ENCODE measurements around the gene LYG1. TPM values are rescaled to one million over a fixed set of nuclear protein-coding genes. Genes with fewer than 3 reads are reported as not detected.
"Not testable (repeated sequence)": the region's sequence is repeated elsewhere in the genome, so short reads cannot be mapped to it uniquely, and the experiment has no call there.

Gene LYG1
- total and polyA plus RNA-seq, 8 donors = 0.93 to 3.6 (median 2.4) TPM

- peaks cover 0 to 3% of the 10 kb centered on the region in 2 donors for H3K9me3 ChIP-seq
- no peak for ATAC-seq
- TF ChIP-seq CTCF (IDR thresholded peaks at IDR 0.05) = no peak
- H3K4me1 ChIP-seq = no peaks in the 10 kb centered on the region
- H3K36me3 ChIP-seq = peaks cover 0 to 9% of the 10 kb centered on the region in 2 donors
- no peak overlapping the region for H3K27ac ChIP-seq
- H3K27me3 ChIP-seq = no peaks in the 10 kb centered on the region
- intact Hi-C loops (cut with DNase I) = no loop called here
- no peak for DNase-seq
- H3K4me3 ChIP-seq = no peak overlapping the region
These were observed 3.0 kb downstream of the LYG1 start for GRCh38 chr2:99297994-99298393.

- no peak overlapping the region for H3K27ac ChIP-seq
- DNase-seq (peak in 1 of 4 donors; percentile 48), ATAC-seq (peak; percentile 83)
- H3K4me3 ChIP-seq = no peak overlapping the region
- H3K27me3 ChIP-seq = no peaks in the 10 kb centered on the region
- H3K36me3 ChIP-seq = no peaks in the 10 kb centered on the region
- intact Hi-C loops (cut with DNase I) = no loop called here
- no peak for TF ChIP-seq CTCF (IDR thresholded peaks at IDR 0.05)
- no peaks in the 10 kb centered on the region for H3K9me3 ChIP-seq
- H3K4me1 ChIP-seq = no peaks in the 10 kb centered on the region
These were observed 15.5 kb downstream of the LYG1 start for GRCh38 chr2:99285526-99285925.

- no peaks in the 10 kb centered on the region for H3K4me1 ChIP-seq
- H3K4me3 ChIP-seq = no peak overlapping the region
- H3K9me3 ChIP-seq = peaks cover 0 to 10% of the 10 kb centered on the region in 2 donors
- H3K27me3 ChIP-seq = no peaks in the 10 kb centered on the region
- no peaks in the 10 kb centered on the region for H3K36me3 ChIP-seq
- no peak for TF ChIP-seq CTCF (IDR thresholded peaks at IDR 0.05)
- intact Hi-C loops (cut with DNase I) = no loop called here
- ATAC-seq (peak; percentile 45), DNase-seq (no peak)
- H3K27ac ChIP-seq = no peak overlapping the region
These were observed 20.9 kb downstream of the LYG1 start for GRCh38 chr2:99279969-99280695.

DNA sequence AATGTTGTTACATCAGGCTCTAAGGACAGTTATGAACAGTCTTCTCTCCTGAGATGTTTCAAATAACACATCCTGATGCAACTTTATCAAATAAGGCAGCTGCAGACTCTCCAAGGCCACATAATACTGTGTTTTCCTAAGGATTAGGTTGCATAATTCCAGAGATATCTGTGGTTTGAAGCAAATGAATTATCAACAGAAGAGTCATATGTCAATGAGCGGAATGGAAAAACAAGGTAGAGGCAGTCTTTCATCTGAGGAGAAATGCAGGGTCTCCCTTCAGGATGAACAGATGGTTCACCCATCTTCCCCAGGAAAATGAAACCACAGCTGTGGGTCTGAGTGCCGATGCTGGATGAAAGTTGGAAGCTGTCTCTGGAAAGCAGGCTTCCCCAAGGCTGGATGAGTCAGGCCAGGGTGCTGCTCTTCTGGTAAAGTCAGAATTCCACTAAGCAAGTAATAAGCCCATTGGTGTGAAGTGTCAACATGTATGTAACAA is 22.2 kb downstream of the LYG1 start:
- intact Hi-C loops (cut with DNase I) = no loop called here
- no peaks in the 10 kb centered on the region for H3K36me3 ChIP-seq
- no peak overlapping the region for H3K27ac ChIP-seq
- no peak for DNase-seq
- no peaks in the 10 kb centered on the region for H3K27me3 ChIP-seq
- no peak for TF ChIP-seq CTCF (IDR thresholded peaks at IDR 0.05)
- no peaks in the 10 kb centered on the region for H3K4me1 ChIP-seq
- no peak overlapping the region for H3K4me3 ChIP-seq
- ATAC-seq = peak; percentile 61
- H3K9me3 ChIP-seq = peaks cover 0 to 10% of the 10 kb centered on the region in 2 donors

- H3K27ac ChIP-seq; H3K27me3 ChIP-seq; DNase-seq; intact Hi-C loops (cut with DNase I); H3K36me3 ChIP-seq; H3K4me3 ChIP-seq; ATAC-seq; H3K4me1 ChIP-seq: not testable (repeated sequence)
- peaks cover 0 to 10% of the 10 kb centered on the region in 2 donors for H3K9me3 ChIP-seq
These were observed 22.7 kb downstream of the LYG1 start for GRCh38 chr2:99278195-99278765.
